ENCODE measurements around the gene MED10. TPM values are rescaled to one million over a fixed set of nuclear protein-coding genes. Genes with fewer than 3 reads are reported as not detected.

MED10 gene, protein sequence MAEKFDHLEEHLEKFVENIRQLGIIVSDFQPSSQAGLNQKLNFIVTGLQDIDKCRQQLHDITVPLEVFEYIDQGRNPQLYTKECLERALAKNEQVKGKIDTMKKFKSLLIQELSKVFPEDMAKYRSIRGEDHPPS
- 27.1 and 28.7 TPM in 2 replicates for total RNA-seq
- long read RNA-seq, transcript MED10-201 (4 exons, 1,141 nt) = major isoform, 26 of 32 reads
- long read RNA-seq, partial matches to known transcripts = 2 of 32 reads
- long read RNA-seq, other reads (novel, unspliced or antisense) = 4 of 32 reads

DNA sequence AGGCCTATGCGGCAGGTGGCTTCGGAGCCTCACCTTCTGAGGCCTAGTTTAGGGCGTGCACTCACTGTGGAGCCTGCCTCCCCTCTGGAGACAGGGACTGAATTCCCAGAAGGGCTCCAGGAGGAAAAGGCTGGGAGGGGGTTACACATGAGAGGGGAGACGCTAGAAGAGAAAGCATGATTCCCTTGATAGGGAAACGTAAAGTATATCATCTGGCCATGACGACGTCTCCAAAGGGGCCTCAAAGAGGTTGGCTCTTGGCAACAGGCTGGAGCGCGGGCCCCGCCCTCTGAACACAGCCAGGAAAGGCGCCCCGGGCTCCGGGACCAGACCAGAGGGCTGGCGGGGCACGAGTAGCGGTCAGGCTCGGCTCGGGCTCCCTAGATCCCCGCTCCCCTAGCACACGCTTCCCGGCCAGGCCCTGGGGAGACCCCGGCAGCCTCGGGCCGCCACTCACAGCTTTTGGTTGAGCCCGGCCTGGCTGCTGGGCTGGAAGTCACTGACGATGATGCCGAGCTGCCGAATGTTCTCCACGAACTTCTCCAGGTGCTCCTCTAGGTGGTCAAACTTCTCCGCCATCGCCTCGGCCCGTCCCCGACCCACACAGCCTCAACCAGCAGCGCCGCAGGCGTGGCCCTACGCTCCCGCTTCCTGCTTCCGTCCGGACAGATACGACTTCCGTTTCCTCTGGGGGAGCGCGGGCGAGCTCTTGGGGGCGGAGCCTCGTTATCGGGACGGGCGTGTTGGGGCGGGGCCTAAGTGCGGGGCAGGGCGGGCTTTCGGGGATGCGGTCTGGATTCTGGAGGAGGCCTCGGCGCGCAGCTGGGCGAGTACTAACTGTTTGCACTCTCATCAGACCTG is at the start of gene MED10:
TSS of gene MED10 (minus strand) at position 643 of the 861 bp plus-strand sequence. CDS start at position 579, 64 bp downstream.
- Mint-ChIP-seq H3K27ac (peak within 1 kb of the TSS; percentile 98), H3K9me3 (ENCODE audit: low read depth) (no peaks in the 10 kb centered on the region), H3K27me3 (no peaks in the 10 kb centered on the region), H3K4me3 (ENCODE audit: low read depth) (peak within 1 kb of the TSS; percentile 97), H3K4me1 (ENCODE audit: low read depth) (peaks cover 18% of the 10 kb centered on the region), H3K36me3 (ENCODE audit: insufficient read depth) (peaks cover 23% of the 10 kb centered on the region)
- peak; percentile 88 for DNase-seq (ENCODE audit: low spot score, unreplicated experiment)
- TF ChIP-seq, protein P1, sequence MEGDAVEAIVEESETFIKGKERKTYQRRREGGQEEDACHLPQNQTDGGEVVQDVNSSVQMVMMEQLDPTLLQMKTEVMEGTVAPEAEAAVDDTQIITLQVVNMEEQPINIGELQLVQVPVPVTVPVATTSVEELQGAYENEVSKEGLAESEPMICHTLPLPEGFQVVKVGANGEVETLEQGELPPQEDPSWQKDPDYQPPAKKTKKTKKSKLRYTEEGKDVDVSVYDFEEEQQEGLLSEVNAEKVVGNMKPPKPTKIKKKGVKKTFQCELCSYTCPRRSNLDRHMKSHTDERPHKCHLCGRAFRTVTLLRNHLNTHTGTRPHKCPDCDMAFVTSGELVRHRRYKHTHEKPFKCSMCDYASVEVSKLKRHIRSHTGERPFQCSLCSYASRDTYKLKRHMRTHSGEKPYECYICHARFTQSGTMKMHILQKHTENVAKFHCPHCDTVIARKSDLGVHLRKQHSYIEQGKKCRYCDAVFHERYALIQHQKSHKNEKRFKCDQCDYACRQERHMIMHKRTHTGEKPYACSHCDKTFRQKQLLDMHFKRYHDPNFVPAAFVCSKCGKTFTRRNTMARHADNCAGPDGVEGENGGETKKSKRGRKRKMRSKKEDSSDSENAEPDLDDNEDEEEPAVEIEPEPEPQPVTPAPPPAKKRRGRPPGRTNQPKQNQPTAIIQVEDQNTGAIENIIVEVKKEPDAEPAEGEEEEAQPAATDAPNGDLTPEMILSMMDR (IDR thresholded peaks at IDR 0.05; ENCODE audit: unreplicated experiment) = no peak

DNA sequence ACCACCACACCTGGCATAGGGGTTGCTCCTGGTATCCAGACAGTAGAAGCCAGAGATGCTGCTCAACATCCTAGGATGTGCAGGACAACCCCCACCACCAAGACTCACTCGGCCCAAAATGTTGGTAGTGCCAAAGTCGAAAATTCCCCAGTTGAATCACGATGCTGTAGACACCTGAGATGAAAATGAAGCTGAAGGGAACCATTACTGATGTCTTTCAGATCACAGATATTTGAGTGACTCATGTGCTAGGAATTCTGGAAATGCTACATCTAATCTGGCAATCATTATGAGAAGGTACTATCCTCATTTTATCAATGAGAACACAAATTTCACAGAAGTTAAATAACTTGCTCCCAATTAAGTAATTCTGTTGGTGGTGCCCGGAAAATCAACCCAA is 49.3 kb upstream of the MED10 start:
- Mint-ChIP-seq H3K9me3 (ENCODE audit: low read depth) (peaks cover 2% of the 10 kb centered on the region), H3K4me1 (ENCODE audit: low read depth) (no peaks in the 10 kb centered on the region), H3K36me3 (ENCODE audit: insufficient read depth) (no peaks in the 10 kb centered on the region)

DNA sequence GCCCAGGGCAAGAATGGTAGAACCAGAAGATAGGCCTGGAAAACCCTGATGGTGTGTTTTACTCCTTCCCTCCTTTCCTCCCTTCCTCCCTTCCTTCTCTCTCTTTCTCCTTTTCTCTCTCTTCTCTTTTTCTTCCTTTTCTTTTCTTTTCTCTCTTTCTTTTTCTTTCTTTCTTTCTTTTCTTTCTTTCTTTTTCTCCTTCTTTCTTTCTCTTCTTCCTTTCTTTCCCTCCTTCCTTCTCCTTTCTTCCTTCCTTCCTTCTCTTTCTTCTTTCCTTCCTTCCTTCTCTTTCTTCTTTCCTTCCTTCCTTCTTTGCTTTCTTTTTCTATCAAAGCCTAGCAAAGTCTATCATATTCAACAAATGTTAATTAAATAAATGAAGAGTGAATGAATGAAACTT is 46.4 kb upstream of the MED10 start:
- no peaks in the 10 kb centered on the region for H3K4me1 Mint-ChIP-seq (ENCODE audit: low read depth)
- peaks cover 43% of the 10 kb centered on the region for H3K27me3 Mint-ChIP-seq

More for the DNA sequence above, 49.3 kb upstream of the MED10 start:
- no peak for DNase-seq (ENCODE audit: low spot score, unreplicated experiment)
- TF ChIP-seq, protein P1 (IDR thresholded peaks at IDR 0.05; ENCODE audit: unreplicated experiment) = no peak
- no peak overlapping the region for H3K4me3 Mint-ChIP-seq (ENCODE audit: low read depth)
- peaks cover 27% of the 10 kb centered on the region for H3K27me3 Mint-ChIP-seq
- H3K27ac Mint-ChIP-seq = no peak overlapping the region

DNA sequence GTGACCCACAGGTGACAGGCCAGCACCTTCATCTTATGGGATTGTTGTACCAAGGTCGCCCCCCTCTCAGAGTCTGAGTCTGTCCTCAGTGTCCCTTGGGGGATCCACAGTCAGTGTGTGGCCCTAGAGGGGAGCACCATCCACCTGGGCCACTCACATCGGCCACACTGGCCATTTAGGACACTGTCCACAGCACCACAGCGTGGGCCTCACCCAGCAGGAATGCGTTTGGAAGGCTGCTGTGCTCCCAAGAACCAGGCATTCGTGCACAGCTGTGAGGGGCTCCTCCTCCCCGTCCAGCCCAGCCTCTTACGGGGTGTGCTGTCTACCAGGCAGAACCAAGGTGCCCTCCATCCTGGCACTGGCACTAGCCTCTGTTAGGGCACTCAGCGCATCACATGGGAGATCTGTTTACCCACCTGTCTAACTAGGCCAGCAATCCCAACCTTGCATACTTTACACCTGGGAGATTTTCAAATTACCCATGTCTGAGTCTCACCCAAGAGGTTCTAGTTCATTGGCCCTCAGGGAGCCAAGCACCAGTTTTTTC is 45.8 kb upstream of the MED10 start:
- Mint-ChIP-seq H3K9me3 (ENCODE audit: low read depth) (peaks cover 2% of the 10 kb centered on the region), H3K27me3 (peaks cover 43% of the 10 kb centered on the region), H3K4me3 (ENCODE audit: low read depth) (no peak overlapping the region), H3K27ac (no peak overlapping the region), H3K36me3 (ENCODE audit: insufficient read depth) (no peaks in the 10 kb centered on the region), H3K4me1 (ENCODE audit: low read depth) (no peaks in the 10 kb centered on the region)
- TF ChIP-seq, protein P1 (IDR thresholded peaks at IDR 0.05; ENCODE audit: unreplicated experiment) = no peak
- DNase-seq (ENCODE audit: low spot score, unreplicated experiment) = no peak

More for the DNA sequence above, 46.4 kb upstream of the MED10 start:
- H3K9me3 Mint-ChIP-seq (ENCODE audit: low read depth) = peaks cover 2% of the 10 kb centered on the region
- TF ChIP-seq, protein P1 (IDR thresholded peaks at IDR 0.05; ENCODE audit: unreplicated experiment) = no peak
- no peak overlapping the region for H3K4me3 Mint-ChIP-seq (ENCODE audit: low read depth)
- H3K36me3 Mint-ChIP-seq (ENCODE audit: insufficient read depth) = no peaks in the 10 kb centered on the region
- DNase-seq (ENCODE audit: low spot score, unreplicated experiment) = no peak
- peak overlapping the region; percentile 47 for H3K27ac Mint-ChIP-seq
